OCI-LY7 (cell line): Measurements from ENCODE around the gene MTMR10. TPM values are rescaled to one million over a fixed set of nuclear protein-coding genes. Genes with fewer than 3 reads are reported as not detected.

ENCODE experiments used
- BruUV-seq: library from RNA; stranded (reverse); fragments of 400-500 nt; replicated peaks from 2 replicates; lab custom pipeline; 2021; lab: Mats Ljungman, UMichigan
- CTCF ChIA-PET: fragments of 300-600 bp; sonication (Branson Sonifier 250); formaldehyde crosslinking; loops from one replicate; lab custom pipeline; 2022; ENCODE audit warnings: antibody characterized with exemption; ENCODE audit not compliant: unreplicated experiment; lab: Charles Lee
- POLR2A ChIA-PET: fragments of 300-600 bp; sonication (Branson Sonifier 250); formaldehyde crosslinking; loops from one replicate; lab custom pipeline; 2022; ENCODE audit warnings: antibody characterized with exemption; lab: Charles Lee
- DNase-seq: peaks from one replicate; pipeline ENCODE4 v3.0.0-alpha.2; 2015; ENCODE audit warnings: low spot score
- H2AFZ ChIP-seq: fragments of 200-600 bp; sonication (generic), shearing (Covaris generic); 2 replicates; pipeline ENCODE4 v1.6.1; 2014; ENCODE audit warnings: mild to moderate bottlenecking, antibody characterized with exemption, low read length, moderate library complexity
- H3K27ac ChIP-seq: fragments of 200-600 bp; sonication (generic); 2 replicates; pipeline ENCODE4 v1.5.1; 2014; ENCODE audit warnings: mixed run types, low read depth, mild to moderate bottlenecking, moderate library complexity, low read length, inconsistent platforms; ENCODE audit not compliant: poor library complexity, severe bottlenecking
- H3K36me3 ChIP-seq: fragments of 200-600 bp; sonication (generic); 2 replicates; pipeline ENCODE4 v1.6.1; 2014; ENCODE audit warnings: mild to moderate bottlenecking, antibody characterized with exemption, low read length, moderate library complexity, mixed read lengths; ENCODE audit not compliant: insufficient read depth
- H3K4me1 ChIP-seq: fragments of 200-600 bp; sonication (generic); 2 replicates; pipeline ENCODE4 v1.5.1; 2014; ENCODE audit warnings: mild to moderate bottlenecking, low read length; ENCODE audit not compliant: insufficient read depth, poor library complexity, severe bottlenecking
- H3K4me2 ChIP-seq: fragments of 200-600 bp; sonication (generic); 2 replicates; pipeline ENCODE4 v1.6.1; 2014; ENCODE audit warnings: mild to moderate bottlenecking, low read length
- H3K4me3 ChIP-seq: fragments of 200-600 bp; sonication (generic); 2 replicates; pipeline ENCODE4 v1.5.1; 2014; ENCODE audit warnings: mild to moderate bottlenecking, low read depth, low read length; ENCODE audit not compliant: poor library complexity, severe bottlenecking
- H3K79me2 ChIP-seq: fragments of 200-600 bp; sonication (generic); 2 replicates; pipeline ENCODE4 v1.6.1; 2016; ENCODE audit warnings: low read depth, mild to moderate bottlenecking, low read length, moderate library complexity, mixed read lengths; ENCODE audit not compliant: insufficient read depth
- H3K9me2 ChIP-seq: fragments of 200-600 bp; sonication (generic); 2 replicates; pipeline ENCODE4 v1.6.1; 2016; ENCODE audit warnings: mild to moderate bottlenecking, low read length, mixed read lengths; ENCODE audit not compliant: insufficient read depth
- H3K9me3 ChIP-seq: fragments of 200-600 bp; sonication (generic); 2 replicates; pipeline ENCODE4 v1.6.1; 2014; ENCODE audit warnings: mild to moderate bottlenecking, mixed run types, low read length, mixed read lengths
- H4K20me1 ChIP-seq: fragments of 200-600 bp; sonication (generic); 2 replicates; pipeline ENCODE4 v1.6.1; 2014; ENCODE audit warnings: mild to moderate bottlenecking, antibody characterized with exemption, low read length, moderate library complexity, mixed read lengths; ENCODE audit not compliant: insufficient read depth
- EZH2phosphoT487 ChIP-seq: fragments of 200-600 bp; sonication (generic); IDR thresholded peaks from 2 replicates; pipeline ENCODE4 v1.6.1; 2018; ENCODE audit warnings: low read depth, borderline replicate concordance, mild to moderate bottlenecking, mixed run types, antibody characterized with exemption, low read length, moderate library complexity, mixed read lengths
- intact Hi-C: fragments of 100-400 bp; cut with micrococcal nuclease; formaldehyde crosslinking; loops from one replicate; pipeline ENCODE4 v1.10.0; 2022; ENCODE audit not compliant: unreplicated experiment
- total RNA-seq, 2 experiments: library from RNA; depleted of rRNA in 1 of 2; stranded (reverse); fragments of >200 nt in 1 of 2; shearing (Covaris generic) in 1 of 2; gene quantifications; 2 replicates each; pipeline ENCODE4 v1.2.3, GENCODE V29; 2014 to 2022
- TF ChIP-seq, protein P1 (sequence below): fragments of 200-600 bp; sonication (generic); conservative IDR thresholded peaks from 2 replicates; pipeline ENCODE4 v1.5.1; 2014; ENCODE audit warnings: mild to moderate bottlenecking, antibody characterized with exemption, low read length, moderate library complexity, mixed read lengths

Gene MTMR10
- total RNA-seq, 2 experiments from 2014 or later, result 10.5 to 15.4 TPM

DNA sequence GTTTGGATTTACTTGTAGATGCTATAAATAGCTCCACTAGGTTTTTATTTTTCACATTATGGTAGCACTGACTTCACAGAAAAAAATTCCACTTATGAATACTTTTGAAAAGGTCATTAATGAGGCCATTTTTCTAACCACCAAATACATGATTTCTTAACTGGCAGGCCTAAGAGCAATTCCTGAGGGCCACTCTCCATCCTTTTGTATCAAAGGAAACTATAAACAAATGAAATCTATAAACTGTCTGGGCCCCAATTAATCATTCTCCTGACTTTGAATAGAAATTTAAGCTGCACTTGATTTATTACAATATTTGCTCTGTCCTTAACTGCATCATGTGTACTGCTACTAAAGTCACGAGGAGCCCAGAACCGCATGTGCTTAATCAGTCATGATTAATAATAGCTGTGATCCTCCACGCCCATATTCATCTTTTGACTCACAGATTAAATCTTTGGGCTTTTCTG, 25.1 kb upstream of the MTMR10 start:
- peaks cover 13% of the 10 kb centered on the region; the same call in 1 of the 2 replicates for H3K9me3 ChIP-seq
- POLR2A ChIA-PET, result interaction anchor here (0.7 to 3.3 kb wide), 3 partner anchors 11 to 261 kb away, joined by 4 to 14 read pairs (median 6); no protein-coding TSS in a partner anchor
- no peaks in the 10 kb centered on the region for H4K20me1 ChIP-seq
- no peak overlapping the region for H3K4me2 ChIP-seq
- CTCF ChIA-PET, result no interaction called here
- H3K27ac ChIP-seq, result no peak overlapping the region
- no peak overlapping the region for H3K4me3 ChIP-seq
- BruUV-seq, result no TSS peak
- intact Hi-C loops, result no loop called here
- H3K79me2 ChIP-seq, result no peaks in the 10 kb centered on the region
- no peaks in the 10 kb centered on the region; the same call in 1 of the 2 replicates for H3K36me3 ChIP-seq
- no peaks in the 10 kb centered on the region for H3K9me2 ChIP-seq
- TF ChIP-seq, protein P1, sequence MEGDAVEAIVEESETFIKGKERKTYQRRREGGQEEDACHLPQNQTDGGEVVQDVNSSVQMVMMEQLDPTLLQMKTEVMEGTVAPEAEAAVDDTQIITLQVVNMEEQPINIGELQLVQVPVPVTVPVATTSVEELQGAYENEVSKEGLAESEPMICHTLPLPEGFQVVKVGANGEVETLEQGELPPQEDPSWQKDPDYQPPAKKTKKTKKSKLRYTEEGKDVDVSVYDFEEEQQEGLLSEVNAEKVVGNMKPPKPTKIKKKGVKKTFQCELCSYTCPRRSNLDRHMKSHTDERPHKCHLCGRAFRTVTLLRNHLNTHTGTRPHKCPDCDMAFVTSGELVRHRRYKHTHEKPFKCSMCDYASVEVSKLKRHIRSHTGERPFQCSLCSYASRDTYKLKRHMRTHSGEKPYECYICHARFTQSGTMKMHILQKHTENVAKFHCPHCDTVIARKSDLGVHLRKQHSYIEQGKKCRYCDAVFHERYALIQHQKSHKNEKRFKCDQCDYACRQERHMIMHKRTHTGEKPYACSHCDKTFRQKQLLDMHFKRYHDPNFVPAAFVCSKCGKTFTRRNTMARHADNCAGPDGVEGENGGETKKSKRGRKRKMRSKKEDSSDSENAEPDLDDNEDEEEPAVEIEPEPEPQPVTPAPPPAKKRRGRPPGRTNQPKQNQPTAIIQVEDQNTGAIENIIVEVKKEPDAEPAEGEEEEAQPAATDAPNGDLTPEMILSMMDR, result no peak
- TF ChIP-seq EZH2phosphoT487, result no peak
- no peak for DNase-seq
- peaks cover 17% of the 10 kb centered on the region for H3K4me1 ChIP-seq
- H2AFZ ChIP-seq, result no peak overlapping the region

GRCh38 chr15:31014608-31014925, 23.1 kb upstream of the MTMR10 start:
- intact Hi-C loops, result no loop called here
- H3K9me2 ChIP-seq, result no peaks in the 10 kb centered on the region
- TF ChIP-seq EZH2phosphoT487, result no peak
- TF ChIP-seq, protein P1, result no peak
- no TSS peak for BruUV-seq
- peak overlapping the region; percentile 45 for H3K4me2 ChIP-seq
- no peak for DNase-seq
- H3K36me3 ChIP-seq, result no peaks in the 10 kb centered on the region; the same call in 1 of the 2 replicates
- no peaks in the 10 kb centered on the region for H3K79me2 ChIP-seq
- no peak overlapping the region for H3K4me3 ChIP-seq
- no peaks in the 10 kb centered on the region for H4K20me1 ChIP-seq
- H3K9me3 ChIP-seq, result peaks cover 13% of the 10 kb centered on the region; the same call in 1 of the 2 replicates
- no peak overlapping the region for H3K27ac ChIP-seq
- CTCF ChIA-PET, result interaction anchor here (0.6 to 1.7 kb wide), 4 partner anchors 12 to 200 kb away, joined by 3 to 5 read pairs (median 4); no protein-coding TSS in a partner anchor
- POLR2A ChIA-PET, result interaction anchor here (0.9 to 4.4 kb wide), 9 partner anchors 9 to 66 kb away, joined by 3 to 43 read pairs (median 14); partner anchors contain the start of gene MTMR10
- peak overlapping the region; percentile 85 for H2AFZ ChIP-seq
- H3K4me1 ChIP-seq, result peaks cover 17% of the 10 kb centered on the region
